KMS-11 (cell line): Measurements from ENCODE around the gene TSNAX.

Source experiments
- H2AFZ ChIP-seq: fragments of 200-600 bp; sonication (generic); 2 replicates; pipeline ENCODE4 v1.6.1; 2016; ENCODE audit warnings: antibody characterized with exemption, mixed run types, low read depth
- H3K27ac ChIP-seq: fragments of 200-600 bp; sonication (generic); 2 replicates; pipeline ENCODE4 v1.6.1; 2016; ENCODE audit warnings: mild to moderate bottlenecking, mixed run types
- H3K27me3 ChIP-seq: fragments of 200-600 bp; sonication (generic); 2 replicates; pipeline ENCODE4 v1.6.1; 2017; ENCODE audit warnings: mild to moderate bottlenecking, low read depth, mixed run types, moderate library complexity; ENCODE audit not compliant: insufficient read depth
- H3K36me3 ChIP-seq: fragments of 200-600 bp; sonication (generic); 2 replicates; pipeline ENCODE4 v1.6.1; 2017; ENCODE audit warnings: mild to moderate bottlenecking, mixed run types; ENCODE audit not compliant: insufficient read depth
- H3K4me1 ChIP-seq: fragments of 200-600 bp; sonication (generic); 2 replicates; pipeline ENCODE4 v1.6.1; 2016; ENCODE audit warnings: mild to moderate bottlenecking, low read depth, mixed run types; ENCODE audit not compliant: poor library complexity, severe bottlenecking
- H3K4me2 ChIP-seq: fragments of 200-600 bp; sonication (generic); 2 replicates; pipeline ENCODE4 v1.7.0; 2016; ENCODE audit warnings: mild to moderate bottlenecking, mixed run types
- H3K4me3 ChIP-seq: fragments of 200-600 bp; sonication (generic); IDR thresholded peaks from 2 replicates; pipeline ENCODE4 v1.6.1; 2017; ENCODE audit warnings: low read depth, low read length, mixed read lengths; ENCODE audit not compliant: insufficient read depth
- H3K79me2 ChIP-seq: fragments of 200-600 bp; sonication (generic); 2 replicates; pipeline ENCODE4 v1.6.1; 2016; ENCODE audit warnings: low read depth, mixed run types; ENCODE audit not compliant: insufficient read depth
- H3K9ac ChIP-seq: fragments of 200-600 bp; sonication (generic); 2 replicates; pipeline ENCODE4 v1.6.1; 2016; ENCODE audit warnings: mild to moderate bottlenecking, mixed run types
- H4K20me1 ChIP-seq: fragments of 200-600 bp; sonication (generic); 2 replicates; pipeline ENCODE4 v1.6.1; 2016; ENCODE audit warnings: mild to moderate bottlenecking, mixed run types; ENCODE audit not compliant: insufficient read depth
- TF ChIP-seq, protein P1 (sequence below): fragments of 200-600 bp; sonication (generic); conservative IDR thresholded peaks from 2 replicates; pipeline ENCODE4 v1.6.1; 2017; ENCODE audit warnings: low read depth, mild to moderate bottlenecking, antibody characterized with exemption, low read length, moderate library complexity, mixed read lengths

Gene TSNAX

DNA sequence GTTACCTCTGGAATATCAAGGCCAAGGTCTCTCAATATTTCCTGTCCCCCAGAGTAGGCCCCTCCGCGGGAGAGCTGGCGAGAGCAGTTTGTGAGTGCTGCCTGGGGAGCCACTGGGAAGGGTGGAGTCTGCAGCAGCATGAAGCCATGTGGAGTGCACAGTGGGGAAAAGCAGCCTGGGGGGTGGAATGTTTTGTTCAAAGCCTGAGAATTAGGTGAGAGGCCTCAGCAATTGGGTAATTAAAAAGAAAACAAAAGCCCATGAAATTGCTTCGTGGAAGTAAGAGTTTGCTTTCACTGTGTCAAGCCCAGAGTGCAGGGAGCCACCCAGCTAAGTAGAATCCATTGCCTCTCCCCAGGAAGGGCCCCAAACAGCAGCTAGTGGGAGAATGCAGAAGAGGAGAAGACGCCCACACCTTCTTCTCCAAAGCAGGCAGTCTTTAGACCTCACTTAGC is 67.9 kb downstream of the TSNAX start:
- Histone ChIP-seq H3K27ac (no peak overlapping the region), H2AFZ (no peak overlapping the region), H3K4me2 (no peak overlapping the region), H3K79me2 (no peaks in the 10 kb centered on the region), H4K20me1 (no peaks in the 10 kb centered on the region), H3K9ac (no peak overlapping the region), H3K4me3 (no peak overlapping the region), H3K4me1 (no peaks in the 10 kb centered on the region), H3K36me3 (no peaks in the 10 kb centered on the region), H3K27me3 (no peaks in the 10 kb centered on the region)
- TF ChIP-seq, protein P1, sequence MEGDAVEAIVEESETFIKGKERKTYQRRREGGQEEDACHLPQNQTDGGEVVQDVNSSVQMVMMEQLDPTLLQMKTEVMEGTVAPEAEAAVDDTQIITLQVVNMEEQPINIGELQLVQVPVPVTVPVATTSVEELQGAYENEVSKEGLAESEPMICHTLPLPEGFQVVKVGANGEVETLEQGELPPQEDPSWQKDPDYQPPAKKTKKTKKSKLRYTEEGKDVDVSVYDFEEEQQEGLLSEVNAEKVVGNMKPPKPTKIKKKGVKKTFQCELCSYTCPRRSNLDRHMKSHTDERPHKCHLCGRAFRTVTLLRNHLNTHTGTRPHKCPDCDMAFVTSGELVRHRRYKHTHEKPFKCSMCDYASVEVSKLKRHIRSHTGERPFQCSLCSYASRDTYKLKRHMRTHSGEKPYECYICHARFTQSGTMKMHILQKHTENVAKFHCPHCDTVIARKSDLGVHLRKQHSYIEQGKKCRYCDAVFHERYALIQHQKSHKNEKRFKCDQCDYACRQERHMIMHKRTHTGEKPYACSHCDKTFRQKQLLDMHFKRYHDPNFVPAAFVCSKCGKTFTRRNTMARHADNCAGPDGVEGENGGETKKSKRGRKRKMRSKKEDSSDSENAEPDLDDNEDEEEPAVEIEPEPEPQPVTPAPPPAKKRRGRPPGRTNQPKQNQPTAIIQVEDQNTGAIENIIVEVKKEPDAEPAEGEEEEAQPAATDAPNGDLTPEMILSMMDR, result no peak

DNA sequence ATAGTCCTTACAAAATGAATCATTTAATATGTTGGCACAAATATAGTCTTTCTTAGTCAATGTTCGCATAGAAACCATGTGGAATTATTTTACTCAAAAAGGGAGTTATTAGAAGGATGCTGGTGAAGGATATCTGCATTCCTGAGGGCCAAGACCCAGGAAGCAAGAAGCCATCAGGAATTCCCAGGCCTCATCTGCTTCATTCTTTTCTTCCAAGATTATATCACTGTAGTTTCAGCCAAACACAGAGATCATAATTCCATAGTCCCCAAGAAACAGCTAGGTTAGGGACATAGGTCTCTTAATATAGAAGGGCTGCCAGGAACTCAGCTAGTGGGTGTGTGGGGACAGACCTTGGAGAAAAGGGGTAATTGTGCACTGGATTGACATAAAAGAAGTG is 69.5 kb downstream of the TSNAX start:
- no peak overlapping the region for H3K9ac ChIP-seq
- H3K4me1 ChIP-seq, result no peaks in the 10 kb centered on the region
- H2AFZ ChIP-seq, result no peak overlapping the region
- no peaks in the 10 kb centered on the region for H3K36me3 ChIP-seq
- no peak overlapping the region for H3K4me2 ChIP-seq
- no peak overlapping the region for H3K4me3 ChIP-seq
- TF ChIP-seq, protein P1, result no peak
- no peaks in the 10 kb centered on the region for H3K27me3 ChIP-seq
- no peaks in the 10 kb centered on the region for H4K20me1 ChIP-seq
- H3K27ac ChIP-seq, result no peak overlapping the region
- H3K79me2 ChIP-seq, result no peaks in the 10 kb centered on the region

DNA sequence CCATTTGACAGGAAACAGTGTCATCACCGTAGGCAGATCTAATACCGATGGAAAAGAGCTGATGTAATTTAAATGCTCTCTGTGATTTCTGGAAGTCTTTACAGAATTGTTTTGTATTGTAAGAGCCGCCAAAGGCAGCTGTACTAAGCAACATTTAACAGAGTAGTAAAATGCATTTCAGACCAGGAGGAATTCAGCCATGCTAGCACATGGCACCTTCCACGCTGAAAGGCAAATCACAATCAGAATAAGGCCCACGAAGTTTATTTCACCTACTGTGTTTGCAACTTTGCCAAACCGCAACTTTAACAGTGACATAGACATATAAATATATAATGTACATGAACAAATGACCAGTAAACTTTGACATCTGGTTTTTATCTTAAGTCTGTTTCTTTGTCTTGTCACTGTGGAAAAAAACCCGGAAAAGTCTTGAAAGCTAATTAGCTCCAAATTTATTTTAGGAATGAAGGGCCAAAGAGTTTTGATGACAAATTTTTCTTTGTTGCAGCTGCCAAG is 72.0 kb downstream of the TSNAX start:
- H2AFZ ChIP-seq, result no peak overlapping the region
- no peaks in the 10 kb centered on the region for H3K27me3 ChIP-seq
- no peaks in the 10 kb centered on the region for H3K79me2 ChIP-seq
- no peak overlapping the region for H3K27ac ChIP-seq
- TF ChIP-seq, protein P1, result no peak
- no peaks in the 10 kb centered on the region for H3K4me1 ChIP-seq
- no peaks in the 10 kb centered on the region for H4K20me1 ChIP-seq
- no peaks in the 10 kb centered on the region for H3K36me3 ChIP-seq
- no peak overlapping the region for H3K4me3 ChIP-seq
- no peak overlapping the region for H3K4me2 ChIP-seq
- no peak overlapping the region for H3K9ac ChIP-seq

DNA sequence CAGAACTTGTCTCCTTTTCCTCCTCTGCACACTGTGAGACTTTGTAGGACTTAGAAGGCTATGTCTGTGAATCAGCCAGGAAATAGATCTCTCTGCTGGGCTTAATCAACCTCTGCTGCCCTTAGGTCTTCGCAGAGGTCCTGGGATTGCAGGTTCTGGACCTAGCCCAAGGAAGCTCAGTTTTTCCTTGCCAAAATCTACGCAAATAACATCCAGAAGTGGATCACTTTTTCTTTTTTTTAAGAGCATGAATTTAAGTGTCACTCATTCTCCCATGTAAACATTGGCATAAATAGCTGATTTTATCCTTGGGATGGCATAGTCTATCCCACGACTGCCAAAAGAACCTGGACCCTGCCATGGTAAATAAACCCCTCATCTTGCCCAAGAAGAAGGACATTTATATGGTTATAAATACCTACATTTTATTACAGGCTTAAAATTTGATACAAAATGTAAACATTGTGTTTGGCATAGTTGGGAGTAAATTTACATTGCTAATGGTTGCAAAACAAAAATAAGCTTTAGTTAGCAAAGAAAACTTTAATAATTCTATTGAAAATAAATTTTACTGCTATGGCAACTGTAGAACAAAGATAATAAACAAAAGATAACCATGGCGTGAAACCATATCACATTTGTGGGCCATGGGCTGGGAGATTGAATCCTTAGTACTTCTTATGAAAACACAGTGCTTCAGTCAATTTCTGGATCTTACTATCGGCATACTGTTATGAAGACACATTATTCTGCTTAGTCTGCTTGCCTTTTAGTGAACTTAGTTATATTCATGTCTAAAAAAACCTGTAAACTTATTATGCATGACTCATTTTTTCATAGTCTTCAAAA is 73.6 kb downstream of the TSNAX start:
- H4K20me1 ChIP-seq, result no peaks in the 10 kb centered on the region
- H3K27me3 ChIP-seq, result no peaks in the 10 kb centered on the region
- no peak overlapping the region for H3K4me3 ChIP-seq
- no peak overlapping the region for H2AFZ ChIP-seq
- no peak overlapping the region for H3K27ac ChIP-seq
- H3K79me2 ChIP-seq, result no peaks in the 10 kb centered on the region
- TF ChIP-seq, protein P1, result no peak
- no peak overlapping the region for H3K9ac ChIP-seq
- no peaks in the 10 kb centered on the region for H3K36me3 ChIP-seq
- no peak overlapping the region for H3K4me2 ChIP-seq
- no peaks in the 10 kb centered on the region for H3K4me1 ChIP-seq
